ENCODE results near the gene PARP4.
"Not testable (repeated sequence)": the region's sequence is repeated elsewhere in the genome, so short reads cannot be mapped to it uniquely, and the experiment has no call there.

PARP4 gene

GRCh38 chr13:24443366-24443765, 69.2 kb downstream of the PARP4 start:
- Histone ChIP-seq H3K79me1 (ENCODE audit: low read length) (no peaks in the 10 kb centered on the region), H3K79me2 (ENCODE audit: control insufficient read depth, insufficient read depth, low read length, poor library complexity) (no peaks in the 10 kb centered on the region), H3K9me3 (ENCODE audit: insufficient read depth, low read depth, low read length) (peaks cover 2% of the 10 kb centered on the region), H3K4me3 (ENCODE audit: low read depth, low read length) (no peak overlapping the region), H3K36me3 (ENCODE audit: control insufficient read depth in 1 of 2, insufficient read depth in 2 of 2, low read length in 2 of 2) (peaks cover 10 to 12% of the 10 kb centered on the region in 2 experiments), H3K23ac (ENCODE audit: low read length) (no peak overlapping the region), H2BK12ac (ENCODE audit: low read length) (no peak overlapping the region), H4K8ac (ENCODE audit: low read depth, low read length) (no peak overlapping the region), H2AFZ (ENCODE audit: insufficient read depth, low read length, poor library complexity) (no peak overlapping the region), H2BK5ac (ENCODE audit: low read depth, low read length, poor library complexity) (no peak overlapping the region), H3K18ac (ENCODE audit: low read length) (no peak overlapping the region), H3K9ac (ENCODE audit: low read length) (no peak overlapping the region), H3K4me2 (ENCODE audit: low read length) (no peak overlapping the region), H2AK5ac (ENCODE audit: low read length) (no peak overlapping the region), H2BK120ac (ENCODE audit: insufficient read depth, low read length, poor library complexity) (no peak overlapping the region), H3K27me3 (ENCODE audit: insufficient read depth, low read length) (no peaks in the 10 kb centered on the region), H3K4ac (ENCODE audit: low read depth, low read length) (no peak overlapping the region), H3K27ac (ENCODE audit: low read depth, low read length) (no peak overlapping the region), H4K91ac (ENCODE audit: low read depth, low read length) (no peak overlapping the region), H3K4me1 (ENCODE audit: control insufficient read depth in 1 of 2, insufficient read depth in 2 of 2, low read length in 2 of 2) (no peaks in the 10 kb centered on the region), H4K12ac (ENCODE audit: low read depth, low read length) (no peak overlapping the region), H3K14ac (ENCODE audit: low read length) (no peak overlapping the region)
- WGBS (ENCODE audit: extremely low coverage, insufficient coverage, insufficient read length): no CpG with 5 or more reads among the region's 4 CpGs
- no peak for DNase-seq

GRCh38 chr13:24426045-24426444, 86.5 kb downstream of the PARP4 start:
- not testable (repeated sequence) for H2AFZ ChIP-seq (ENCODE audit: insufficient read depth, low read length, poor library complexity); H3K4me3 ChIP-seq (ENCODE audit: low read depth, low read length); H3K4me1 ChIP-seq (ENCODE audit: control insufficient read depth in 1 of 2, insufficient read depth in 2 of 2, low read length in 2 of 2); H4K12ac ChIP-seq (ENCODE audit: low read depth, low read length); H2AK5ac ChIP-seq (ENCODE audit: low read length); H3K27ac ChIP-seq (ENCODE audit: low read depth, low read length); H3K14ac ChIP-seq (ENCODE audit: low read length); H3K9ac ChIP-seq (ENCODE audit: low read length); H2BK5ac ChIP-seq (ENCODE audit: low read depth, low read length, poor library complexity); H3K79me2 ChIP-seq (ENCODE audit: control insufficient read depth, insufficient read depth, low read length, poor library complexity); H3K4ac ChIP-seq (ENCODE audit: low read depth, low read length); H3K23ac ChIP-seq (ENCODE audit: low read length); H4K8ac ChIP-seq (ENCODE audit: low read depth, low read length); DNase-seq; H2BK12ac ChIP-seq (ENCODE audit: low read length); H3K27me3 ChIP-seq (ENCODE audit: insufficient read depth, low read length); H4K91ac ChIP-seq (ENCODE audit: low read depth, low read length); H3K4me2 ChIP-seq (ENCODE audit: low read length); H3K18ac ChIP-seq (ENCODE audit: low read length); H2BK120ac ChIP-seq (ENCODE audit: insufficient read depth, low read length, poor library complexity); H3K79me1 ChIP-seq (ENCODE audit: low read length); H3K9me3 ChIP-seq (ENCODE audit: insufficient read depth, low read depth, low read length)
- no CpG with 5 or more reads among the region's 3 CpGs for WGBS (ENCODE audit: extremely low coverage, insufficient coverage, insufficient read length)
- peaks cover 9 to 11% of the 10 kb centered on the region in 2 experiments for H3K36me3 ChIP-seq (ENCODE audit: control insufficient read depth in 1 of 2, insufficient read depth in 2 of 2, low read length in 2 of 2)

- WGBS (ENCODE audit: extremely low coverage, insufficient coverage, insufficient read length): no CpG with 5 or more reads among the region's 6 CpGs
- not testable (repeated sequence) for H4K8ac ChIP-seq (ENCODE audit: low read depth, low read length); H3K27me3 ChIP-seq (ENCODE audit: insufficient read depth, low read length); H2BK120ac ChIP-seq (ENCODE audit: insufficient read depth, low read length, poor library complexity); H3K79me2 ChIP-seq (ENCODE audit: control insufficient read depth, insufficient read depth, low read length, poor library complexity); H3K4ac ChIP-seq (ENCODE audit: low read depth, low read length); H2AFZ ChIP-seq (ENCODE audit: insufficient read depth, low read length, poor library complexity); H3K79me1 ChIP-seq (ENCODE audit: low read length); H2AK5ac ChIP-seq (ENCODE audit: low read length); H3K4me1 ChIP-seq (ENCODE audit: control insufficient read depth in 1 of 2, insufficient read depth in 2 of 2, low read length in 2 of 2); H4K12ac ChIP-seq (ENCODE audit: low read depth, low read length); H2BK12ac ChIP-seq (ENCODE audit: low read length); H3K14ac ChIP-seq (ENCODE audit: low read length); H3K4me3 ChIP-seq (ENCODE audit: low read depth, low read length); H4K91ac ChIP-seq (ENCODE audit: low read depth, low read length); H3K18ac ChIP-seq (ENCODE audit: low read length); H2BK5ac ChIP-seq (ENCODE audit: low read depth, low read length, poor library complexity); H3K9me3 ChIP-seq (ENCODE audit: insufficient read depth, low read depth, low read length); H3K4me2 ChIP-seq (ENCODE audit: low read length); H3K9ac ChIP-seq (ENCODE audit: low read length); H3K27ac ChIP-seq (ENCODE audit: low read depth, low read length); H3K23ac ChIP-seq (ENCODE audit: low read length)
- peak; percentile 33 to 65 for DNase-seq
- H3K36me3 ChIP-seq (ENCODE audit: control insufficient read depth in 1 of 2, insufficient read depth in 2 of 2, low read length in 2 of 2): peaks cover 17 to 18% of the 10 kb centered on the region in 2 experiments
Measured at GRCh38 chr13:24419668-24420067, 92.9 kb downstream of the PARP4 start.

GRCh38 chr13:24407844-24408243, 104.7 kb downstream of the PARP4 start:
- H3K9ac ChIP-seq (ENCODE audit: low read length): no peak overlapping the region
- WGBS (ENCODE audit: extremely low coverage, insufficient coverage, insufficient read length): no CpG with 5 or more reads among the region's 3 CpGs
- no peak overlapping the region for H4K8ac ChIP-seq (ENCODE audit: low read depth, low read length)
- H3K27ac ChIP-seq (ENCODE audit: low read depth, low read length): no peak overlapping the region
- H2BK12ac ChIP-seq (ENCODE audit: low read length): no peak overlapping the region
- no peak overlapping the region for H2BK5ac ChIP-seq (ENCODE audit: low read depth, low read length, poor library complexity)
- H4K12ac ChIP-seq (ENCODE audit: low read depth, low read length): no peak overlapping the region
- no peak overlapping the region for H3K4ac ChIP-seq (ENCODE audit: low read depth, low read length)
- no peak for DNase-seq
- H2BK120ac ChIP-seq (ENCODE audit: insufficient read depth, low read length, poor library complexity): no peak overlapping the region
- no peak overlapping the region for H4K91ac ChIP-seq (ENCODE audit: low read depth, low read length)
- no peak overlapping the region for H3K23ac ChIP-seq (ENCODE audit: low read length)
- H3K4me1 ChIP-seq (ENCODE audit: control insufficient read depth in 1 of 2, insufficient read depth in 2 of 2, low read length in 2 of 2): no peaks in the 10 kb centered on the region
- no peaks in the 10 kb centered on the region for H3K79me1 ChIP-seq (ENCODE audit: low read length)
- no peaks in the 10 kb centered on the region for H3K9me3 ChIP-seq (ENCODE audit: insufficient read depth, low read depth, low read length)
- H3K4me2 ChIP-seq (ENCODE audit: low read length): no peak overlapping the region
- no peaks in the 10 kb centered on the region for H3K27me3 ChIP-seq (ENCODE audit: insufficient read depth, low read length)
- H3K18ac ChIP-seq (ENCODE audit: low read length): no peak overlapping the region
- H3K79me2 ChIP-seq (ENCODE audit: control insufficient read depth, insufficient read depth, low read length, poor library complexity): no peaks in the 10 kb centered on the region
- no peak overlapping the region for H3K14ac ChIP-seq (ENCODE audit: low read length)
- H3K36me3 ChIP-seq (ENCODE audit: control insufficient read depth in 1 of 2, insufficient read depth in 2 of 2, low read length in 2 of 2): no peaks in the 10 kb centered on the region
- no peak overlapping the region for H3K4me3 ChIP-seq (ENCODE audit: low read depth, low read length)
- no peak overlapping the region for H2AK5ac ChIP-seq (ENCODE audit: low read length)
- no peak overlapping the region for H2AFZ ChIP-seq (ENCODE audit: insufficient read depth, low read length, poor library complexity)

All from trophoblast cell (in vitro differentiated cells and primary cell).